Lung (tissue), 12 donors: ENCODE results near the gene HDLBP. TPM values are rescaled to one million over a fixed set of nuclear protein-coding genes. Genes with fewer than 3 reads are reported as not detected.

Experiments used
- ATAC-seq: fragments of 200-7000 bp; cut with Tn5 transposase; one replicate; pipeline ENCODE4 v1.9.1; 2020; ENCODE audit warnings: moderate number of reproducible peaks; ENCODE audit not compliant: insufficient read depth, low FRiP score
- DNase-seq, 3 donors: peaks; one replicate each; pipeline ENCODE4 v3.0.0-alpha.2; 2013 to 2017
- H3K27ac ChIP-seq, 2 donors: one replicate each; pipeline ENCODE4 v1.5.1; 2013; ENCODE audit warnings: mild to moderate bottlenecking in 2 of 2, moderate library complexity in 2 of 2, control low read depth in 1 of 2, inconsistent platforms in 1 of 2, low read depth in 1 of 2, low read length in 1 of 2
- H3K27me3 ChIP-seq, 3 donors: one replicate each; pipeline ENCODE4 v1.5.1; 2013; ENCODE audit warnings: low read length in 2 of 3; ENCODE audit not compliant: control insufficient read depth in 3 of 3, insufficient read depth in 3 of 3
- H3K36me3 ChIP-seq, 4 donors: one replicate each; pipeline ENCODE4 v1.5.1; 2013; ENCODE audit warnings: low read length in 4 of 4, mild to moderate bottlenecking in 1 of 4, moderate library complexity in 1 of 4; ENCODE audit not compliant: control insufficient read depth in 4 of 4, insufficient read depth in 4 of 4
- H3K4me1 ChIP-seq, 5 donors: one replicate each; pipeline ENCODE4 v1.5.1; 2013; ENCODE audit warnings: low read length in 5 of 5, mild to moderate bottlenecking in 2 of 5, moderate library complexity in 1 of 5; ENCODE audit not compliant: control insufficient read depth in 5 of 5, insufficient read depth in 5 of 5
- H3K4me3 ChIP-seq: one replicate; pipeline ENCODE4 v1.5.1; 2013; ENCODE audit warnings: mild to moderate bottlenecking, control low read depth, moderate library complexity
- H3K9ac ChIP-seq, 2 donors: one replicate each; pipeline ENCODE4 v1.5.1; 2013; ENCODE audit warnings: low read length in 2 of 2, control low read depth in 1 of 2; ENCODE audit not compliant: insufficient read depth in 1 of 2
- H3K9me3 ChIP-seq, 4 donors: one replicate each; pipeline ENCODE4 v1.5.1; 2013; ENCODE audit warnings: low read length in 3 of 4, mild to moderate bottlenecking in 1 of 4, moderate library complexity in 1 of 4; ENCODE audit not compliant: control insufficient read depth in 4 of 4, insufficient read depth in 3 of 4
- WGBS, 2 donors: extraction: QIAGEN DNeasy Blood & Tissue Kit; methylation state at CpG; one replicate each; pipeline ENCODE4 v1.1.7; 2013; 5-methylcytosine and 5-hydroxymethylcytosine counted together
- polyA plus RNA-seq, 2 donors: library from polyadenylated mRNA; stranded (reverse); fragments of 200-250 nt; gene quantifications; one replicate each; pipeline ENCODE4 v1.2.1, GENCODE V29; 2013
- total RNA-seq, 2 donors: library from RNA; depleted of rRNA in 1 of 2; stranded (reverse); fragments of >200 nt in 1 of 2; gene quantifications; one replicate each; pipeline ENCODE4 v1.2.1, GENCODE V29; 2014 to 2021
- TF ChIP-seq, protein P1 (sequence below): IDR thresholded peaks from 2 replicates; pipeline ENCODE4 v1.5.1; 2012; ENCODE audit warnings: mild to moderate bottlenecking; ENCODE audit errors: control extremely low read depth, extremely low read depth
- donor health status: control.
- donor health status: control.
- donor health status: Bipolar disorder and iron deficiency.
- donor health status: healthy.
- donor health status: DM: yes; HTN: yes; CAD: no.

The HDLBP gene
- total and polyA plus RNA-seq, 4 donors: 165 to 595 (median 316) TPM

DNA sequence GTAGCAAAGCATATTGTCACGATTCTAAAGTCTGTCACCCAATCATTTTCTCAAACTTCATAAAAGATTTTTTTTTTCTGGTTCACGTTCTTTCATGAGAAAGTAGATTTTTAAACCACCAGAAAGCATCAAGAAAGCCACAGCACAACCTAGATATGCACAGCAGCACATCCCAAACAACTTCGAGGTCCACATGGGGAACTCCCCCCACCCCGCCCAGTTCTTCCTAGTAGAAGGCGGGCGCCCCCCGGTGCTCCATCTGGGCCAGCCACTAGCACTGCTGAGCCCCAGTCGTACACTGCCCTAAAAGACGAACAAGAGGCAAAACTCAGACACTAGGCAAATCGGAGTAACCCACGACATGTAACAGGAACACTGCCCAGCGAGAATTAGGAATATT is 15.5 kb downstream of the HDLBP start:
- H3K27me3 ChIP-seq: no peaks in the 10 kb centered on the region
- no peak overlapping the region for H3K9ac ChIP-seq
- TF ChIP-seq, protein P1, sequence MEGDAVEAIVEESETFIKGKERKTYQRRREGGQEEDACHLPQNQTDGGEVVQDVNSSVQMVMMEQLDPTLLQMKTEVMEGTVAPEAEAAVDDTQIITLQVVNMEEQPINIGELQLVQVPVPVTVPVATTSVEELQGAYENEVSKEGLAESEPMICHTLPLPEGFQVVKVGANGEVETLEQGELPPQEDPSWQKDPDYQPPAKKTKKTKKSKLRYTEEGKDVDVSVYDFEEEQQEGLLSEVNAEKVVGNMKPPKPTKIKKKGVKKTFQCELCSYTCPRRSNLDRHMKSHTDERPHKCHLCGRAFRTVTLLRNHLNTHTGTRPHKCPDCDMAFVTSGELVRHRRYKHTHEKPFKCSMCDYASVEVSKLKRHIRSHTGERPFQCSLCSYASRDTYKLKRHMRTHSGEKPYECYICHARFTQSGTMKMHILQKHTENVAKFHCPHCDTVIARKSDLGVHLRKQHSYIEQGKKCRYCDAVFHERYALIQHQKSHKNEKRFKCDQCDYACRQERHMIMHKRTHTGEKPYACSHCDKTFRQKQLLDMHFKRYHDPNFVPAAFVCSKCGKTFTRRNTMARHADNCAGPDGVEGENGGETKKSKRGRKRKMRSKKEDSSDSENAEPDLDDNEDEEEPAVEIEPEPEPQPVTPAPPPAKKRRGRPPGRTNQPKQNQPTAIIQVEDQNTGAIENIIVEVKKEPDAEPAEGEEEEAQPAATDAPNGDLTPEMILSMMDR: no peak
- peaks cover 0 to 5% (median 0%) of the 10 kb centered on the region in 4 donors for H3K36me3 ChIP-seq
- WGBS, 2 donors: 84% methylated on average over 12 of the region's 12 CpGs
- DNase-seq (no peak), ATAC-seq (no peak)
- no peak overlapping the region for H3K27ac ChIP-seq
- H3K9me3 ChIP-seq: no peaks in the 10 kb centered on the region
- H3K4me1 ChIP-seq: peaks cover 0 to 16% (median 9%) of the 10 kb centered on the region in 5 donors
- H3K4me3 ChIP-seq: no peak overlapping the region

DNA sequence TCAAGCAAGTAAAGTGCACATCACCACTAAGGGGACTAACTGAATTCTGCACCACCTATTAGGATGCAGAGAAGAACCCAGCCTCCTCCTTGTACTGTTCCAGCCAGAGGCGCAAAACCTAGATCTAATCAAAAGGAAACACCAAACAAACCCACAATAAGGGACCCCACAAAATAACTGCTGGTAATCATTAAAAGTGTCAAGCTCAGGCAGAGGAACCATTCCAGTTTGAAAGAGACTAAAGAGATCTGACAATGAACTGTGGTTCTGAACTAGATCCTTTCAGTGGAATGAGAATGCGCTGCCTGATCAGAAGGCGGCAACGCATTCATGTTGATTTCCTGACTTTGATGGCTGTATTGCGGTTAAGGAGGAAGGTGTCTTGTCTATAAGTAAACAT is 16.8 kb downstream of the HDLBP start:
- peaks cover 0 to 5% (median 0%) of the 10 kb centered on the region in 4 donors for H3K36me3 ChIP-seq
- H3K9ac ChIP-seq: no peak overlapping the region
- 50 to 60% methylated on average over 5 of the region's 5 CpGs for WGBS, 2 donors
- ATAC-seq: no peak
- DNase-seq: no peak
- no peak overlapping the region for H3K27ac ChIP-seq
- peaks cover 0 to 12% (median 9%) of the 10 kb centered on the region in 5 donors for H3K4me1 ChIP-seq
- no peaks in the 10 kb centered on the region for H3K9me3 ChIP-seq
- H3K4me3 ChIP-seq: no peak overlapping the region
- TF ChIP-seq, protein P1: no peak
- no peaks in the 10 kb centered on the region for H3K27me3 ChIP-seq

DNA sequence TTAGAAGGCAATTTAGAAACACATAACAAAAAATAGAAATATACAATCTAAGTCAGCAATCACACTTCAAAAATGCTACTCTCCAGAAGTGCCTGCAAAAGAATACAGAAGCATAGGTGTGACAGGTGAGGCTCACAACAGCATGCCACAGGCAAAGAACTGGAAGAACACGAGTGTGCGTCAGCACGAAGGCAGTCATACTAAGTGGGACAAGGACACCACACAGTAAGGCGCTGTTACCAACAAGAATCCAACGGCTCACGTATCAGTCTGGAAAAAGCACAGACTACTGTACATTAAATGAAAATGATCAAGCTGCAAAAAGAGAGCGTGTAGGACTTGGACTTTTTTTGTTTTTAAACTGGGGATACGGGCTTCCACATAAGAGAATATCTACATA is 18.7 kb downstream of the HDLBP start:
- Histone ChIP-seq H3K9me3 (no peaks in the 10 kb centered on the region), H3K27ac (no peak overlapping the region), H3K27me3 (no peaks in the 10 kb centered on the region), H3K36me3 (peaks cover 0 to 5% (median 0%) of the 10 kb centered on the region in 4 donors), H3K4me1 (peaks cover 0 to 6% (median 0%) of the 10 kb centered on the region in 5 donors), H3K9ac (no peak overlapping the region), H3K4me3 (no peak overlapping the region)
- DNase-seq: no peak
- 89 to 96% methylated on average over 8 of the region's 8 CpGs for WGBS, 2 donors
- ATAC-seq: no peak
- TF ChIP-seq, protein P1: no peak
